Measurements from ENCODE around the gene HSPB1. TPM values are rescaled to one million over a fixed set of nuclear protein-coding genes. Genes with fewer than 3 reads are reported as not detected.
A peak's percentile ranks its signal among the peaks of the same experiment; 100 is the strongest.

The HSPB1 gene
- total and polyA plus RNA-seq, 4 donors = 89.6 to 529 (median 356) TPM

GRCh38 chr7:76259124-76260093, 43.1 kb upstream of the HSPB1 start:
- no peak overlapping the region for H3K4me3 ChIP-seq
- no peak overlapping the region for H3K9ac ChIP-seq (ENCODE audit: insufficient read depth in 1 of 2, low read length in 2 of 2)
- DNase-seq (no peak), ATAC-seq (ENCODE audit: insufficient read depth, low FRiP score) (no peak)
- H3K36me3 ChIP-seq (ENCODE audit: control insufficient read depth in 4 of 4, insufficient read depth in 4 of 4, low read length in 4 of 4) = no peaks in the 10 kb centered on the region
- peaks cover 0 to 3% (median 0%) of the 10 kb centered on the region in 4 donors for H3K9me3 ChIP-seq (ENCODE audit: control insufficient read depth in 4 of 4, insufficient read depth in 3 of 4, low read length in 3 of 4)
- no peak for TF ChIP-seq CTCF (IDR thresholded peaks at IDR 0.05; ENCODE audit: control extremely low read depth, extremely low read depth)
- H3K27ac ChIP-seq (ENCODE audit: low read depth in 1 of 2, low read length in 1 of 2) = no peak overlapping the region
- H3K27me3 ChIP-seq (ENCODE audit: control insufficient read depth in 3 of 3, insufficient read depth in 3 of 3, low read length in 2 of 3) = peaks cover 0 to 13% (median 4%) of the 10 kb centered on the region in 3 donors
- 16 to 17% methylated on average over 47 to 50 of the region's 50 CpGs for WGBS, 2 donors
- peaks cover 0 to 3% (median 0%) of the 10 kb centered on the region in 5 donors for H3K4me1 ChIP-seq (ENCODE audit: control insufficient read depth in 5 of 5, insufficient read depth in 5 of 5, low read length in 5 of 5)

DNA sequence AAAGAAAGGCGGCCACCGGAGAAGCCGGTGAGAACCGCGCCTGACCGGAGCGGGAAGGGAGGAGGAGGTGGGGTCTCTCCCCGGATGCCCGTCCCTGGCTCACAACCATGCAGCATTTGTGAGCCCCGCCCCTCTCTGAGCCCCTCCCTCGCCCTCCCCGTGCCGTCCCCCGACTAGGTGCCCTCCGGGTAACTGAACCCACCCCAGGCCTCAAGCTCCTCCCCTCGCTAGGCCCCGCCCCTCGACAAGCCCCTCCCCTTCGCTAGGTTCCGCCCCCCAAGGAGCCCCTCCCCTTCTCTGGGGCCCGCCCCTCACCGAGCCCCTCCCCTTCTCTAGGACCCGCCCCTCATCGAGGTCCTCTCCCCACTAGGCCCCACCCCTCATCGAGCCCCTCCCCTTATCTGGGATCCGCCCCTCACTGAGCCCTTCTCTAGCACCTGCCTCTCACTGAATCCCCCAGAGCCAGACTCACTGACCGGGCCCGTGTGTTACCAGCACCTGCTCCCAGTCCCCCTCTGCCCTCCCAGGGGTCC, 42.2 kb upstream of the HSPB1 start:
- peak; percentile 11 to 52 (median 27) for DNase-seq

DNA sequence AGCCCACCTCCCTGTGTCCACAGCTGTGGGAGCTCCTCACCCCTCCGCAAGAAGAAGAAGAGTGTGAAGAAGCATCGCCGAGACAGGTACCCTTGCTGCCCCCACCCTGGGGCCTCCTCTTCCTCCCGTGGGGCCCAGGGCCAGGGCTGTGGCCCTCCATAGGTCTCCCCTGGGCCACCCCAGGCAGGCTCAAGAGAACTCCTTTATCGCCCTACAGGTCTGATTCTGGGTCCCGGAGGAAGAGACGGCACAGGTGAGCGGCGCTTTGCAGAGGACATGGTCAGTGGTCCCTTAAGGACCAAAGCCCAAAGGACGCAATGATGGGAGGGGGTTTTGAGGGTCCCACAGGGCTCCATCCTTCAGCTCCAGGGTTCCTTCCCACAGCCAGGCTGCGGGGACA, 41.1 kb upstream of the HSPB1 start:
- Histone ChIP-seq H3K4me3 (no peak overlapping the region), H3K4me1 (ENCODE audit: control insufficient read depth in 5 of 5, insufficient read depth in 5 of 5, low read length in 5 of 5) (peaks cover 0 to 3% (median 0%) of the 10 kb centered on the region in 5 donors), H3K36me3 (ENCODE audit: control insufficient read depth in 4 of 4, insufficient read depth in 4 of 4, low read length in 4 of 4) (no peaks in the 10 kb centered on the region), H3K27me3 (ENCODE audit: control insufficient read depth in 3 of 3, insufficient read depth in 3 of 3, low read length in 2 of 3) (peaks cover 0 to 13% (median 4%) of the 10 kb centered on the region in 3 donors), H3K9me3 (ENCODE audit: control insufficient read depth in 4 of 4, insufficient read depth in 3 of 4, low read length in 3 of 4) (peaks cover 0 to 3% (median 0%) of the 10 kb centered on the region in 4 donors), H3K27ac (ENCODE audit: low read depth in 1 of 2, low read length in 1 of 2) (no peak overlapping the region), H3K9ac (ENCODE audit: insufficient read depth in 1 of 2, low read length in 2 of 2) (no peak overlapping the region)
- DNase-seq = no peak
- no peak for ATAC-seq (ENCODE audit: insufficient read depth, low FRiP score)
- TF ChIP-seq CTCF (IDR thresholded peaks at IDR 0.05; ENCODE audit: control extremely low read depth, extremely low read depth) = no peak
- 87 to 88% methylated on average over 11 of the region's 11 CpGs for WGBS, 2 donors

More for the DNA sequence above, 42.2 kb upstream of the HSPB1 start:
- ATAC-seq (ENCODE audit: insufficient read depth, low FRiP score) = no peak
- Histone ChIP-seq H3K4me3 (no peak overlapping the region), H3K9ac (ENCODE audit: insufficient read depth in 1 of 2, low read length in 2 of 2) (no peak overlapping the region), H3K9me3 (ENCODE audit: control insufficient read depth in 4 of 4, insufficient read depth in 3 of 4, low read length in 3 of 4) (peaks cover 0 to 3% (median 0%) of the 10 kb centered on the region in 4 donors), H3K27ac (ENCODE audit: low read depth in 1 of 2, low read length in 1 of 2) (no peak overlapping the region), H3K36me3 (ENCODE audit: control insufficient read depth in 4 of 4, insufficient read depth in 4 of 4, low read length in 4 of 4) (no peaks in the 10 kb centered on the region), H3K27me3 (ENCODE audit: control insufficient read depth in 3 of 3, insufficient read depth in 3 of 3, low read length in 2 of 3) (peaks cover 0 to 13% (median 4%) of the 10 kb centered on the region in 3 donors), H3K4me1 (ENCODE audit: control insufficient read depth in 5 of 5, insufficient read depth in 5 of 5, low read length in 5 of 5) (peaks cover 0 to 3% (median 0%) of the 10 kb centered on the region in 5 donors)
- TF ChIP-seq CTCF (IDR thresholded peaks at IDR 0.05; ENCODE audit: control extremely low read depth, extremely low read depth) = no peak
- 4 to 6% methylated on average over 19 to 28 of the region's 28 CpGs for WGBS, 2 donors
